Stimulated activated CD8-positive, alpha-beta memory T cell treated with anti-CD3 and anti-CD28 coated beads, Interleukin-2, amount 100 ng/mL, for 48 hours (primary cell): Measurements from ENCODE around the gene SAMD14.

Experiments used
- DNase-seq, 2 donors: peaks; one replicate each; pipeline ENCODE4 v3.0.0-alpha.2; 2020; ENCODE audit warnings: low read depth in 2 of 2

The SAMD14 gene

DNA sequence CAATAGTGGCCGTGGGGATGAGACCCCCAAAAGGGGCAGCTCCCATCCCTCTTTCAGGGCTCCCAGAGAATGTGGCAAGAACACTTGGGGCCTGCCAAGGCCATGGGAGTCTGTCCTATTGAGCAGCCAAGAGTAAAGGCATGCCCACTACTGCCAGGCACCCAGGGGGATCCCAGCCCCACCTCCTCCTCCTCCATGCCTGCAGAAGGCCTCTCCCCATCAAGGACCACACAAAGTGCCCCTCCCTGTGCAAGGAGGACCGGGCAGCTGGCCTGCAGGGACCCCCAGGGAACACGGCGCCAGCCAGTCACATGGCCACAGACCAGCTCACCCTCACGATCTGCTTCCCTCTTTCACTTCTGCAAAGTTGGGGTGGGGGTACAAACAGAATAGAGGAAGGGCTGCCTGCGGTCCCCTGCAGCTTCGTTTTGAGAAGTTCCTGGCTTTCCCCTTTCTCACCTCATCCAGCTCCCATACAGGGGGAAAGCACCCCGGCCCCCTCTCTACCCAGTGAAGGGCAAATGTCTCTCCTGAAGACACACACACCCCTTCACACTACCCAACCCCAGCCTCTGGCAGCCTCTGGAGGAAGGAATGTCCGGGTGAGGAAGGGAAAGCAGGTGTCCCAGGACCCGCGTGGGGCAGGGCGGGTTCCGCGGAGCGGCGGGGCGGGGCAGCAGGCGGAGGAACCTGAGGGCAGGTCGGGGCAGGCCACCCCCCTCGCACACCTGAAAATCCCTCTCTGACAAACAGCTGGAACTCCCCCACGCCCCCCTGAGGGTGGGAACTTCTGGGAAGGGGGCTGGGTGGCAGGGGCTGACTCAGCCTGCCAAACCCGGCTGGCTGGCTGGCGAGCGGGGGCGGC, 18.5 kb upstream of the SAMD14 start:
- DNase-seq, result peak; percentile 65 to 69

DNA sequence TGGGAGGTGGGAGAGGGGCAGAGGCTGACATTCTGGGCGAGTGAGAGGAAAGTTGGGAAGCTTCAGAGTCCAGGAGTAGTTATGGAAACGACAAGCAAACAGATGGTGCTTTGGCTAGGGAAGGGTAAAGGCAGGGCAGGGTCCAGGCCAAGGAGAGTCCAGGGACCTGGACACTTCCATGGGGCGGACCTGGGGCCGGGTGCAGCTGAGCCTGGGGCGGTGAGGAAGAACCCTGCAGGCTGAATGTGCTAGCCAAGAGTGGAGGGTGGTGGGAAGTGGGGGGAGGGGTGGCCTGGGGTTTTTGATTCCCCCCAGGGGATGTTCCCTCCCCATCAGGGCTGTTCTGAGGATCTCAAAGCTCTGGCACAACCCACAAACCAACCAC, 17.9 kb upstream of the SAMD14 start:
- DNase-seq, result no peak

DNA sequence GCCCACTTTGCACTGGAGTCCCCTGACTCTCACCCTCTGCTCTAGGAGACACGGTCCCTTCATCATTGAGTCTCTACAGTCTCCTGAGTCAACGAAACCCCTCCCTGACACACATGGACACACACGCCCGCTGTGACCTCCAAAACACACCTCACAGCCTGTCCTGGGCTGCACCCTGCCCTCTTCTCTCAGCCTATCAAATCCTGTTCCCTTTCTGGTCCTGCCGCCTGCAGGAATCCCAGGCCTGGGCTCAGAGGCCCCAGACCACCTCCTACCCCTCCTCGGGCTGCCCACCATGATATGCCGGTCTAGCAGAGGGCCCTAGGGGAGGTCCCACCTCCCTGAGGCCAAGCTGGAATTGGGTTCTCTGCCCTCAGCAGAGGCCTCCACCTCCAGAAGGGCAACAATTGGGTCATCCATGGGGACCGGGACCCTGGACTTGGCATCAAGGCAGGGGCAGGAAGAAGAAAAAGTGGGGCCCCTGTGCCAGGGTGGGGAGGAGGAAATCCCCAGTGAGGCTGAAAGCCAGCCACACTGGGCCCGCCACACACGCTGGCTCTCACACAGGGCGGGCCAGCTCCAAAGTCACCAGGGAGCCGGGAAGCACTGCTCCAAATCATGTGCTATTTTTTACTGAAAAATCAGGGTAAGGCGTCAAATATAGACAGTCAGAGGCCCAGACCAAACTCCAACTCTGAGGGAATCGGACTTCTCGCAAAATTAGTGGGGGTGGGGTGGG, 17.1 kb upstream of the SAMD14 start:
- DNase-seq, result no peak

DNA sequence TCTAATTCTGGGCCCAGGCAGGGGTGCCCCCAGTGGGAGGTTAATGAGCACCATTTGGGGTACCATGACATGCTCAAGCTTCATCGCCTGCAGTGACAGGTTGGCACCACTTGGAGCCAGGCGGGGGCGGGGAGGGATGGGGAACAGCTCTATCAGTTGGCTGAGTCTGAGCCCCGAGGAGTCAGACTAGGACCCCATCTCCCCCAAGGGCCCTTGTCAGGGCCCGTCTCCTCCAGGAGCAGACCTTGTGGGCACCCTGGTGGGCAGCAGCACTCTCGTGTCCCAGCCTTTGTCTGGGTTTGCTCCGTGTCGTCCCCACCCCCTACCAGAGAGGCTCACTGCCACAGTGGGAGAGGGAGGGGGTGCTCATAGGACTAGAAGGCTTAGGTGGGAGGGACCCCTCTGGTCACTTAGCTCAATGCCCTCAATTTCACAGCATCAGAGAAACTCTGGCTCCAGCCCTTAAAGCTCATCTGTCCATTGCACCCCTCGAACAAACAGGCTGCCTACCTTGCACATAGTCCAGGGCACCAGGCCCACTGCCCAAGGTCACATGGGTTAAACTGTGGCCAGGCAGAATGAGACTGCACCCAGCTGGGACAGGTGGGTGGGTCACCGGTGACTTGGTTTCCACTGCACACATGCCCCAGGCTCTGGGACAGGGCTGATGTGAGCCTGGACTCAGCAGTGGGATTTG, 16.4 kb upstream of the SAMD14 start:
- no peak for DNase-seq

GRCh38 chr17:50145532-50146229, 15.7 kb upstream of the SAMD14 start:
- no peak for DNase-seq

DNA sequence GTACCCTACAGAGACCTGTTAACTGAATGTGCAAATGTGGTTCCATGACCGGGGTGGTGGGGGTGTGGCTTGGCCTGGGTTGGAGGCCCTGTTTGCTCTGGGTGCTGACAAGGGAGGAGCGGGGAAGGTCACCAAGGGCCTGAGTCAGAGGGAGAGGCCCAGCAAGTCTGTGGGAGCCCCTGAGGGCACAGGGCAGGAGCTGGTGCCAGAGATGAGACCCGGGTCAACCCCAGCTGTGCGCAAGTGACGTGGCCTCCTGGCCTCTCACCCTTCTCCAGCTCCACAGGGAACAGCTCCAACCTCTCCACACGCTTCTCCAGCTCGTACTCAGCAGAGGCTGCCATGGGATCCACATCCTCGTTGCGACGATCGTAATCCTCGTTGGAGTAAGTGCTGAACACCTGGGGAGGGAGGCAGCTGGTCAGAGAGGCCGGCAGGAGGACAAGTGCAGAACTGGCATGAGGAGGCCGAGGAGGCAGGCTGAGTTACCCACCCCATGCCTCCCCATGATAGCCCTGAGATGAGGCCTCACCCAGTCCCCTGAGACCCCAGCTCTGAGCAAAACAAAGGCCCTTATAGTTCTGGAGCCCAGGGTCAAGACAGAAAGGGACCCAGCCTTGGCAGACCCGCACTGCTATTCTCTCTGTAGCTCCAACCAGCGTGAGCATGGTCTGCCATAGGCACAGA, 15.0 kb upstream of the SAMD14 start:
- no peak for DNase-seq

- no peak for DNase-seq
These were observed 14.4 kb upstream of the SAMD14 start for GRCh38 chr17:50144355-50144754.

GRCh38 chr17:50143461-50144176, 13.7 kb upstream of the SAMD14 start:
- no peak for DNase-seq

GRCh38 chr17:50141745-50142110, 11.8 kb upstream of the SAMD14 start:
- DNase-seq, result no peak

DNA sequence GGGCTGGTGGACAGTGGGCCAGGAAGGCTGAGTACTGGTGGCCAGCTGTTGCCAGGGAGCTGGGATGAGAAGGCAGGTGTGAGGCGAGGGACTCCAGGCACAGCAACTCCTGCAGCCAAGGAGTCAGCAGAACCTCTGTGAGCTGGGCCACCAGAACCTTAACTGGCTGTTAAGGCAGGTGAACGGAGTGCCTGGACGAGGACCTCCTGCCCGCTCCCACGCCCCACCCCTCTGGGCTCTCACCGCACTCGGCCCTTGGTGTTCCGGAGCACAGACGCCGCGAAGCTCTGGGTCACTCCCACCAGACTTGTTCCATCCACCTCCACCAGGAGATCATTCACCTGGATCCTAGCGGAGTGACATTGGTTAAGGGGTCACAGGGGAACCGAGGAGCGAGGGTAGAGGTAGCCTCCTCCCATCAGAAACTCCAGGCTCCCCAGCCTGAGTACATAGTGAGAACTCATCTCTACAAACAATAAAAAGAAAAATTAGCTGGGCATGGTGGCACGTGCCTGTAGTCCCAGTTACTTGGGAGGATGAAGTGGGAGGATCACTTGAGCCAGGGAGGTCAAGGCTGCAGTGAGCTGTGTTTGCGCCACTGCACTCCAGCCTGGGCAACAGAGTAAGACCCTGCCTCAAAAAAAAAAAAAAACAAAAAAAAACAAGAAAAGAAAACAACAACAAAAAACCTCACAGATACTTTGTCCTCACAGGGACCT, 11.2 kb upstream of the SAMD14 start:
- DNase-seq, result no peak

DNA sequence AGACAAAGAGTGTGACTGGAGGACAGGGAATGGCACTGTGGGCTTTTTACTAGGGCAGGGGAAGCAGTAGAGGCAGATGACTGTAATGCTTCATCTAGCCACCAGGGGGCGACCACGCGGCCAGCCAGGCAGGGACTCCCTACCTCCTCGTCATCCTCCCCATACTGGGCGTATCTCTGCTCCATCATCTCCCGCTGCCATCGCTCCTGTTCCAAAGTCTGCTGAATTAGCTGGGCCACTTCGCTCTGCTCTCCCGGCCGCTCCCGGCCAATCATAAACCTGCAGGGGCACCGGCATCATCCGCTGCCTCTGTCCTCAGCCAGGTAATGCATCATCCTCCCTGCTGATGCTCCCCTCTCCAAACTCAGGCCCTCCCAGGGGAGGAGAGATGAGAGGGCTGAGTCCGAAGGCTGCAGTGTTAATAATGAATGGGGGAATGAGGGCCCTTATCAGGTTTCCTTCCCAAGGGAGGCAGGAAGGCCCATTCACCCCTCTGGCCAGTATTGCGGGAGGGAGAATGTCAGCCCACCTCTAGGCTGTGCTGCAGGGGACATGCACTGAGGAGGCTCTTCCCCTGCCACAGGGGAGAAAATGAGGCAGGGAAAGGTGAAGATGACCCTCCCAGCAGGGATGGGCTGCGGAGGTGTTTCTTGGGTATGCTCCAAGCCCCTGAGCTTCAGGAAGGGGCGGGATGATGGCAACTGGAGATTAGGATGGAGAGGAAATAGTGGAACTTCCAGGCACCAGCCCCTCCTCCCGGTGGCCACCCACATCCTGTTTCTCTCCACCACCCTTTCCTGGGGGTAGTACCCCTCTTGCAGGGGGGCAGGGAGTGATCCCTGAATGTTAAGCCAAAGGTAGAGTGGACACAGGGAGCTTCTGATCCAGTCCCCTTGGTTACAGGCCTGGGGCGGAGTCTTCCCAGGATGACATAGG, 10.3 kb upstream of the SAMD14 start:
- peak; percentile 67 to 74 for DNase-seq

DNA sequence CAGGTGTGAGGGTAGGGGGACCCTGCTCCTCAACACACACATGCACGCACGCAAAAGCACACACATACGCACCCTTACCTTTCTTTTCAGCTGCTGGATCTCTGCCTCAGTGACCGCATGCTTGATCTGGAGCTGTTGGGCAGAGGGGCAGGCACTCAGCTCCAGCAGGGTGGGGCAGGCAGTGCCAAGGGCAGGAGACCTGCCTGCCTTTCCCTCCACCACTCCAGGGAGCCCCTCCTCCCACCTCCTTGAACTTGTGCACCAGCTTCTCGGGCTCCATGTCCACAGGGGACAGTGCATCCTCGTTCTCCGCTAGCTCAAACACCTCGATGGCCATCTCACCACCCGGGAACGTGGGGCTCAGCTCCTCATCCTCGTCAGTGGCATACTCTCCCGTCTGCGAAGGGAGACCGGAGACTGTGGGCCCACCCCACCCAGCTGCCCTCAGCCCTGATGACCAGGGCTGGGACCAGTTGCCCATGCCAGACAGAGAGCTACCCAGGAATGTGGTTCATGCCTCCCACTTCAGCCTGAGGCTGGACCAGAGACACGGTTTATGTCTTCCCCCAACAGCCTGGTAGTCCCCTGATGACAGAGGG, 9.3 kb upstream of the SAMD14 start:
- no peak for DNase-seq

DNA sequence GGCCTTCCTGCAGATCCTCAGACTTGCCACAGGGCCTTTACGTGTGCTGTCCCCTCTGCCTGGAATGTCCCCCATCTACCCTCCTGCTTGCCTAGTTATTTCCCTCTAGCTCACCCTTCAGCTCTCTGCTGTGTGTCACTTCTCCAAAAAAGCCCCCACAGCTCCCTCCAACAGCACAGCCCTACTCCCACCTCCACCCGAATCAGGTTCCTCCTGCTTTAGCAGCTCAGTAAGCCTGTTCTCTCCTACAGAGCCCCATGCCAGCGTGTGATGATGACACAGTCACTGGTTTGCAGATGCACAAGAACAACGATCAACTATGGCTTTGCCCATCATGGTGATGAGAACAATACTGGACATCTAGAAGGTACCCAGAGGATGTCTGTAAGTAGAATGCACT, 7.1 kb upstream of the SAMD14 start:
- no peak for DNase-seq

DNA sequence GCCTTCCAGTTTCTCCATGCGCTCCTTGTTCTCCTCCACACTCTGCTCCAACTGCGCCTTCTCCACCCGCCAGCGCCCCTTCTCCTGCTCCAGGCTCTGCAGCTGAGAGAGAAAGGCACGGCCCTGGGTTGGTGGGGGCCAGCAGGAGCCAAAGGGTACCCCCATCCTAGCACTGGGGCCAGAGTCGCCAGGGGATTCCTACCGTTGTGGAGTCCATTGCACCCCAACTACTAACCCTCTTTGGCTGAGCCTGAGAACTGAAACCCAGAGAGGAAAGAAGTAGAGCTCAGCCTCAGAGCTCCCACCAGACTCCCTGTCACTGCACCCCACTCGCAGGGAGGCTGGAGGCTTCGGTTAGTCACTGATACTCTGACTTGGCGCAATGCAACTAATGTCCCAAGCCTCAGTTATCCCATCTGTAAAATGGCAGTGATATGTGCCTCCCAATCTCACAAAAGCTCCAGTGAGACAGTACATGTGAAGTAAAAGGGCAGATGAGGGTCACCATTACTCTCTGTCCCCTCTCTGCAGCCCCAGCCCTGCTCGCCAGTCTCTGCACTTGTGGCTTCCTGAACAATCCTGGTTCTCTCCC, 6.2 kb upstream of the SAMD14 start:
- DNase-seq, result no peak

DNA sequence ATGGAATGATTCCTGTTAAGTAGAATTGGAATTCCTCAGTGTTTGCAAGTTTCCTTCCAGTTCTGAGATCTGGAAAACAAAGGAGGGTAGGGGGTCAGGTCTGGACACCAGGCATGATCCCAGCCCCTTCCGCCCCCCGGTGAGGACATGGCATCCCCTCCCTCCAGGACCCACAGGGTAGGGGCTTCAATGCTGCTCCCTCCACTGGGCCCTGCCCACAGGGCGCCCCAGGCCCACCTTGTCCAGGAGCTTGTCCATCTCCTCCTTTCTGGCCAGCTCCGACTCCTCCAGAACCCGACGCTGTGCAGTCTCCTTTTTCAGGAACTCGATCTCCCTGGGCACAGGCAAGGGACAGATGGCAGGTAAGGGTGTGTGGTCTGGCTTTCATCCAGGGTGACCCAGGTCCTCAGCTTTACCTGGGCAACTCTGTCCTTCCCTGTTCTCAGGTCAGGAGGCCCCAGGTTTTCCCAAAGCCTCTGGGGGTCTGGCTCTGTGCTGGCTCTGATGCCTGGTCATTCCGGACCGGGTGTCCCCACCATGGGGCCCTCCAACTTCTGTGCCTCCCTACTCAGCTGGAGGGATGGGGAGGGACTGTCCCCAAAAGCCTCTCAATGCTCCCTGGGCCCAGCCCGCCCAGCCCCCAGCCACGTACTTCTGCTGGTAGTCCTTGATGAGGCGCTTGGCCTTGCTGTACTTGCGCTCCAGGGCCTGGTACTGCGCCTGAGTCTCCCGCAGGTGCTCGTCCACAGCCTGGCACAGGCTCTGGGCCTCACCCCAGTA, 5.5 kb upstream of the SAMD14 start:
- DNase-seq, result no peak

GRCh38 chr17:50134206-50135110, 4.5 kb upstream of the SAMD14 start:
- no peak for DNase-seq
